Vagina (tissue), 2 donors: ENCODE results near the gene ALDH1L1.

Experiments used
- POLR2A ChIP-seq, 2 donors: fragments of 450-650 bp; IDR thresholded peaks; one replicate each; pipeline ENCODE4 v1.6.1; 2017; ENCODE audit warnings: antibody characterized with exemption in 2 of 2, mild to moderate bottlenecking in 2 of 2, moderate library complexity in 2 of 2
- POLR2AphosphoS5 ChIP-seq, 2 donors: sonication (generic); formaldehyde crosslinking; IDR thresholded peaks; one replicate each; pipeline ENCODE4 v1.9.0; 2017; ENCODE audit warnings: antibody characterized with exemption in 2 of 2, mild to moderate bottlenecking in 2 of 2, low read depth in 1 of 2; ENCODE audit not compliant: insufficient read depth in 1 of 2
- TF ChIP-seq, protein P1 (sequence below), 3 experiments: fragments of 450-650 bp in 2 of 3; fragments of 200-600 bp in 1 of 3; sonication (generic) in 1 of 3; IDR thresholded peaks; one replicate each; pipeline ENCODE4 v1.5.1; 2017 to 2019; ENCODE audit warnings: antibody characterized with exemption in 3 of 3, mild to moderate bottlenecking in 2 of 3, moderate library complexity in 2 of 3

DNA sequence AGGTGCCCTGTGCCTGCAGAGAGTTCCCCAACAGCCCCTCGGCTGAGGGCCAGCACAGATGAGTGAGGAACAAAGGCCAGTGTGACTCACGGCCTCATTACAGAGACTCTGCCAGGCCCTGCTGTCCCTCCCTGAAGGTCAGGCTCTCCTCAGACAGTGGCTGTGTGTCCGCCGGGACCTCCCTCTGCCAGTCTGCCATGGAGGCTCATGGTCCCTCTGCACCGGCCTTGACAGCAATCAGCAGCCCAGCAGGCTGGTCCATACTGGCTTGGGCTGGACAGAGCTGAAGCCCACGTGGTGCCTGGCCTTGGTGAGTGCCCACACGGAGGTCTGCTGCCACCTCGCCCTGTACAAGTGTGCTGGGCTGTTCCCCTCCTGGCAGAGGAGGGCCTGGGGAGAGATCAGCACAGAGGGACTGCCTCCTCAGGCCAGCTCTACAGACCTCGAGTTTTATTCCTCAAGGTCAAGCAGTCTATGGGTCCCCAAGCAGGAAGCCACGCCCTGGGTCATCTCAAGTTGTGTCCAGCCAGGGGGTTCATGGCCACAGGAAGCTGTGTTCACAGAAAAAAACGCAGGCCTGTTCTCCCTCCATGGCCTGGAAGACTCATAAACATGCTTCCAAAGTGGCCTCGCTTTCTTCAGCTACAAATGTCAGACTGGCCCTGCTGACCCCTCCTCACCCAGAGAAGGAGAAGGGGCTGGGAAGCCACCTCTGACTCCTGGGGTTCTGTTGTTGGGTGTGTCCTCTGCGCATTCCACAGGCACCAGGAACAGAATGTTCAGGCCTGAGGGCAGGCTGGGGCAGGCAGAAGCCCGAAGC is 123.5 kb downstream of the ALDH1L1 start:
- TF ChIP-seq, protein P1, sequence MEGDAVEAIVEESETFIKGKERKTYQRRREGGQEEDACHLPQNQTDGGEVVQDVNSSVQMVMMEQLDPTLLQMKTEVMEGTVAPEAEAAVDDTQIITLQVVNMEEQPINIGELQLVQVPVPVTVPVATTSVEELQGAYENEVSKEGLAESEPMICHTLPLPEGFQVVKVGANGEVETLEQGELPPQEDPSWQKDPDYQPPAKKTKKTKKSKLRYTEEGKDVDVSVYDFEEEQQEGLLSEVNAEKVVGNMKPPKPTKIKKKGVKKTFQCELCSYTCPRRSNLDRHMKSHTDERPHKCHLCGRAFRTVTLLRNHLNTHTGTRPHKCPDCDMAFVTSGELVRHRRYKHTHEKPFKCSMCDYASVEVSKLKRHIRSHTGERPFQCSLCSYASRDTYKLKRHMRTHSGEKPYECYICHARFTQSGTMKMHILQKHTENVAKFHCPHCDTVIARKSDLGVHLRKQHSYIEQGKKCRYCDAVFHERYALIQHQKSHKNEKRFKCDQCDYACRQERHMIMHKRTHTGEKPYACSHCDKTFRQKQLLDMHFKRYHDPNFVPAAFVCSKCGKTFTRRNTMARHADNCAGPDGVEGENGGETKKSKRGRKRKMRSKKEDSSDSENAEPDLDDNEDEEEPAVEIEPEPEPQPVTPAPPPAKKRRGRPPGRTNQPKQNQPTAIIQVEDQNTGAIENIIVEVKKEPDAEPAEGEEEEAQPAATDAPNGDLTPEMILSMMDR (IDR thresholded peaks at IDR 0.05) = no peak
- TF ChIP-seq POLR2A (IDR thresholded peaks at IDR 0.05) (no peak), POLR2AphosphoS5 (IDR thresholded peaks at IDR 0.05; ENCODE audit: insufficient read depth in 1 of 2, low read depth in 1 of 2) (no peak)
